Measurements from ENCODE around the gene IFI6.

GRCh38 chr1:27645071-27645415 is 26.9 kb downstream of the IFI6 start:
- TF ChIP-seq, protein P1, sequence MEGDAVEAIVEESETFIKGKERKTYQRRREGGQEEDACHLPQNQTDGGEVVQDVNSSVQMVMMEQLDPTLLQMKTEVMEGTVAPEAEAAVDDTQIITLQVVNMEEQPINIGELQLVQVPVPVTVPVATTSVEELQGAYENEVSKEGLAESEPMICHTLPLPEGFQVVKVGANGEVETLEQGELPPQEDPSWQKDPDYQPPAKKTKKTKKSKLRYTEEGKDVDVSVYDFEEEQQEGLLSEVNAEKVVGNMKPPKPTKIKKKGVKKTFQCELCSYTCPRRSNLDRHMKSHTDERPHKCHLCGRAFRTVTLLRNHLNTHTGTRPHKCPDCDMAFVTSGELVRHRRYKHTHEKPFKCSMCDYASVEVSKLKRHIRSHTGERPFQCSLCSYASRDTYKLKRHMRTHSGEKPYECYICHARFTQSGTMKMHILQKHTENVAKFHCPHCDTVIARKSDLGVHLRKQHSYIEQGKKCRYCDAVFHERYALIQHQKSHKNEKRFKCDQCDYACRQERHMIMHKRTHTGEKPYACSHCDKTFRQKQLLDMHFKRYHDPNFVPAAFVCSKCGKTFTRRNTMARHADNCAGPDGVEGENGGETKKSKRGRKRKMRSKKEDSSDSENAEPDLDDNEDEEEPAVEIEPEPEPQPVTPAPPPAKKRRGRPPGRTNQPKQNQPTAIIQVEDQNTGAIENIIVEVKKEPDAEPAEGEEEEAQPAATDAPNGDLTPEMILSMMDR (IDR thresholded peaks at IDR 0.05): no peak
- TF ChIP-seq POLR2A (IDR thresholded peaks at IDR 0.05): no peak
